H1 (cell line): ENCODE measurements around the gene ZNF148. TPM values are rescaled to one million over a fixed set of nuclear protein-coding genes. Genes with fewer than 3 reads are reported as not detected.

Experiments
- CTCF ChIA-PET: fragments of 300-600 bp; sonication (Branson Sonifier 250); formaldehyde crosslinking; loops from one replicate; lab custom pipeline; 2021; ENCODE audit not compliant: partially characterized antibody; lab: Charles Lee
- POLR2A ChIA-PET: fragments of 300-600 bp; sonication (Branson Sonifier 250); formaldehyde crosslinking; loops from one replicate; lab custom pipeline; 2021; ENCODE audit warnings: inconsistent platforms; ENCODE audit not compliant: partially characterized antibody; lab: Charles Lee
- DNase-seq, 2 experiments: peaks; one replicate each; pipeline versions ENCODE4 v3.0.0 to v3.0.0-alpha.2; 2010 to 2022; ENCODE audit warnings: low spot score in 2 of 2, low read depth in 1 of 2, mixed read lengths in 1 of 2
- FAIRE-seq: peaks from 2 replicates; lab custom pipeline; 2011; peaks lifted over from hg19 to GRCh38; lab: Jason Lieb, UNC
- H2AFZ ChIP-seq: 2 replicates; pipeline ENCODE4 v1.8.1; 2012; ENCODE audit warnings: low read length, inconsistent platforms
- H2AK5ac ChIP-seq: 2 replicates; pipeline ENCODE4 v1.6.1; 2013; ENCODE audit warnings: low read depth, low read length
- H2BK120ac ChIP-seq: replicated peaks from 2 replicates; pipeline ENCODE3; 2013; ENCODE audit warnings: low read depth, low read length, inconsistent platforms
- H2BK12ac ChIP-seq: 2 replicates; pipeline ENCODE4 v1.6.1; 2013; ENCODE audit warnings: low read depth, low read length
- H2BK15ac ChIP-seq: 2 replicates; pipeline ENCODE4 v1.6.1; 2013; ENCODE audit warnings: low read length
- H2BK20ac ChIP-seq: 2 replicates; pipeline ENCODE4 v1.6.1; 2013; ENCODE audit warnings: low read length
- H2BK5ac ChIP-seq: 2 replicates; pipeline ENCODE4 v1.6.1; 2013; ENCODE audit warnings: low read depth, low read length
- H3K14ac ChIP-seq: 2 replicates; pipeline ENCODE4 v1.6.1; 2013; ENCODE audit warnings: inconsistent platforms; ENCODE audit not compliant: insufficient read length
- H3K18ac ChIP-seq: 2 replicates; pipeline ENCODE4 v1.6.1; 2013; ENCODE audit warnings: low read length; ENCODE audit errors: extremely low read depth
- H3K23ac ChIP-seq: 2 replicates; pipeline ENCODE4 v1.6.1; 2013; ENCODE audit warnings: inconsistent platforms; ENCODE audit not compliant: insufficient read length
- H3K23me2 ChIP-seq: 2 replicates; pipeline ENCODE4 v1.6.1; 2013; ENCODE audit warnings: low read depth, low read length
- H3K27ac ChIP-seq: 2 replicates; pipeline ENCODE4 v1.6.1; 2011; ENCODE audit warnings: low read depth, low read length, inconsistent platforms
- H3K27me3 ChIP-seq, 4 experiments: replicated peaks in 1 of 4; 1 replicate in 1 of 4; 2 replicates in 3 of 4; pipeline versions ENCODE4 v1.6.1 to v1.8.1; 2011 to 2013; ENCODE audit warnings: low read length in 3 of 4, mild to moderate bottlenecking in 3 of 4, inconsistent platforms in 2 of 4, mixed read lengths in 2 of 4, moderate library complexity in 1 of 4; ENCODE audit not compliant: control insufficient read depth in 3 of 4, insufficient read depth in 3 of 4; ENCODE audit errors: extremely low read depth in 1 of 4
- H3K36me3 ChIP-seq, 4 experiments: 2 replicates each; pipeline versions ENCODE4 v1.6.1 to v1.8.1; 2011 to 2013; ENCODE audit warnings: mild to moderate bottlenecking in 4 of 4, low read length in 3 of 4, moderate library complexity in 2 of 4, control low read depth in 1 of 4, inconsistent platforms in 1 of 4; ENCODE audit not compliant: insufficient read depth in 4 of 4, control insufficient read depth in 2 of 4
- H3K4ac ChIP-seq: replicated peaks from 2 replicates; pipeline ENCODE3; 2013; ENCODE audit warnings: low read length, low read depth, mixed read lengths, inconsistent platforms; ENCODE audit not compliant: insufficient read length
- H3K4me1 ChIP-seq, 4 experiments: replicated peaks in 1 of 4; 1 replicate in 1 of 4; 2 replicates in 3 of 4; pipeline versions ENCODE4 v1.6.1 to v1.8.1; 2011 to 2013; ENCODE audit warnings: low read length in 3 of 4, inconsistent platforms in 2 of 4, mixed read lengths in 1 of 4; ENCODE audit not compliant: insufficient read depth in 4 of 4, control insufficient read depth in 3 of 4
- H3K4me2 ChIP-seq, 2 experiments: 2 replicates each; pipeline versions ENCODE4 v1.6.1 to v1.8.1; 2011 to 2013; ENCODE audit warnings: low read depth in 2 of 2, low read length in 2 of 2, control low read depth in 1 of 2, inconsistent platforms in 1 of 2, mild to moderate bottlenecking in 1 of 2; ENCODE audit not compliant: insufficient read depth in 1 of 2
- H3K4me3 ChIP-seq, 4 experiments: fragments of 200-600, 300-600 bp in 1 of 4; sonication (generic), shearing (Covaris generic), sonication (Bioruptor Twin) in 1 of 4; 2 replicates each; pipeline versions ENCODE4 v1.5.1 to v1.8.1; 2011 to 2016; ENCODE audit warnings: low read length in 4 of 4, low read depth in 3 of 4, control low read depth in 2 of 4, inconsistent platforms in 2 of 4, mild to moderate bottlenecking in 2 of 4, mixed read lengths in 1 of 4, moderate library complexity in 1 of 4; ENCODE audit not compliant: insufficient read depth in 2 of 4; ENCODE audit errors: extremely low read depth in 1 of 4
- H3K56ac ChIP-seq: replicated peaks from 2 replicates; pipeline ENCODE3; 2013; ENCODE audit warnings: low read depth, mild to moderate bottlenecking, mixed read lengths, low read length, inconsistent platforms; ENCODE audit not compliant: insufficient read length
- H3K79me1 ChIP-seq: 2 replicates; pipeline ENCODE4 v1.6.1; 2013; ENCODE audit warnings: low read depth, low read length, control low read depth
- H3K79me2 ChIP-seq, 2 experiments: 2 replicates each; pipeline versions ENCODE4 v1.6.1 to v1.8.1; 2012 to 2013; ENCODE audit warnings: low read length in 2 of 2, mild to moderate bottlenecking in 2 of 2, inconsistent platforms in 1 of 2; ENCODE audit not compliant: insufficient read depth in 2 of 2, control insufficient read depth in 1 of 2
- H3K9ac ChIP-seq, 4 experiments: replicated peaks in 1 of 4; 1 replicate in 1 of 4; 2 replicates in 3 of 4; pipeline versions ENCODE4 v1.6.1 to v1.8.1; 2011 to 2013; ENCODE audit warnings: low read depth in 3 of 4, low read length in 3 of 4, control low read depth in 2 of 4, mild to moderate bottlenecking in 2 of 4, moderate library complexity in 2 of 4, inconsistent platforms in 1 of 4; ENCODE audit errors: extremely low read depth in 1 of 4
- H3K9me3 ChIP-seq, 2 experiments: 2 replicates each; pipeline versions ENCODE4 v1.6.1 to v1.8.1; 2012 to 2013; ENCODE audit warnings: mild to moderate bottlenecking in 2 of 2, moderate library complexity in 2 of 2, control low read depth in 1 of 2, inconsistent platforms in 1 of 2, low read depth in 1 of 2, low read length in 1 of 2, mixed read lengths in 1 of 2; ENCODE audit not compliant: insufficient read depth in 2 of 2
- H4K20me1 ChIP-seq, 2 experiments: replicated peaks in 1 of 2; 2 replicates each; pipeline versions ENCODE3 to v1.8.1; 2011 to 2013; ENCODE audit warnings: inconsistent platforms in 2 of 2, low read length in 2 of 2, mild to moderate bottlenecking in 1 of 2; ENCODE audit not compliant: insufficient read depth in 2 of 2, control insufficient read depth in 1 of 2
- H4K5ac ChIP-seq: 2 replicates; pipeline ENCODE4 v1.6.1; 2013; ENCODE audit warnings: low read length, low read depth, mixed read lengths, inconsistent platforms; ENCODE audit not compliant: insufficient read length
- H4K8ac ChIP-seq: 2 replicates; pipeline ENCODE4 v1.8.0; 2013; ENCODE audit warnings: mild to moderate bottlenecking, moderate library complexity, low read length, inconsistent platforms; ENCODE audit not compliant: insufficient read depth; ENCODE audit errors: extremely low read depth
- H4K91ac ChIP-seq: replicated peaks from 2 replicates; pipeline ENCODE3; 2013; ENCODE audit warnings: low read length, mixed read lengths, inconsistent platforms; ENCODE audit not compliant: insufficient read length
- BRCA1 ChIP-seq: IDR thresholded peaks from 2 replicates; pipeline ENCODE4 v1.6.1; 2012; ENCODE audit warnings: low read depth, low read length, improper control_type of control experiment
- CHD1 ChIP-seq: IDR thresholded peaks from 2 replicates; pipeline ENCODE4 v1.6.1; 2012; ENCODE audit warnings: low read depth, low read length, improper control_type of control experiment
- EGR1 ChIP-seq: IDR thresholded peaks from 2 replicates; pipeline ENCODE4 v1.6.1; 2011; ENCODE audit warnings: low read depth, low read length, borderline replicate concordance
- EZH2 ChIP-seq: fragments of 200-600 bp; sonication (generic); IDR thresholded peaks from 2 replicates; pipeline ENCODE4 v1.7.1; 2012; ENCODE audit warnings: low read depth, mild to moderate bottlenecking, moderate library complexity, low read length, inconsistent platforms; ENCODE audit not compliant: severe bottlenecking
- HDAC2 ChIP-seq, 2 experiments: fragments of 300-600 bp in 1 of 2; sonication (generic) in 1 of 2; IDR thresholded peaks; 2 replicates each; pipeline ENCODE4 v1.6.1; 2011 to 2012; ENCODE audit warnings: low read depth in 2 of 2, low read length in 2 of 2, mild to moderate bottlenecking in 2 of 2, moderate library complexity in 2 of 2, borderline replicate concordance in 1 of 2, inconsistent platforms in 1 of 2
- HDAC6 ChIP-seq: IDR thresholded peaks from one replicate; pipeline ENCODE4 v1.7.1; 2012; ENCODE audit warnings: low read depth, mild to moderate bottlenecking, inconsistent platforms, low read length, moderate library complexity
- JUND ChIP-seq: IDR thresholded peaks from 2 replicates; pipeline ENCODE4 v1.6.1; 2011; ENCODE audit warnings: mild to moderate bottlenecking, improper control_type of control experiment, low read length
- KDM4A ChIP-seq: IDR thresholded peaks from one replicate; pipeline ENCODE4 v1.7.1; 2012; ENCODE audit warnings: low read depth, mild to moderate bottlenecking, moderate library complexity, low read length, inconsistent platforms; ENCODE audit not compliant: severe bottlenecking
- KDM5A ChIP-seq: fragments of 200-600 bp; IDR thresholded peaks from 2 replicates; pipeline ENCODE4 v1.7.1; 2012; ENCODE audit warnings: mild to moderate bottlenecking, low read length, inconsistent platforms, mixed read lengths
- NANOG ChIP-seq: IDR thresholded peaks from 2 replicates; pipeline ENCODE4 v1.6.1; 2011; ENCODE audit warnings: low read length, low read depth, mild to moderate bottlenecking, inconsistent platforms; ENCODE audit not compliant: insufficient read depth, poor library complexity, severe bottlenecking
- NRF1 ChIP-seq: IDR thresholded peaks from 2 replicates; pipeline ENCODE4 v1.6.1; 2011; ENCODE audit warnings: mild to moderate bottlenecking, low read depth, low read length, improper control_type of control experiment
- RBBP5 ChIP-seq: IDR thresholded peaks from 2 replicates; pipeline ENCODE4 v1.7.1; 2012; ENCODE audit warnings: low read depth, mild to moderate bottlenecking, inconsistent platforms, low read length, moderate library complexity, borderline replicate concordance
- SIN3A ChIP-seq, 2 experiments: IDR thresholded peaks in 1 of 2; conservative IDR thresholded peaks in 1 of 2; 2 replicates each; pipeline ENCODE4 v1.6.1; 2011 to 2012; ENCODE audit warnings: low read length in 2 of 2, improper control_type of control experiment in 1 of 2, low read depth in 1 of 2, mild to moderate bottlenecking in 1 of 2
- WGBS, 2 experiments: shearing (Covaris generic) in 1 of 2; methylation state at CpG; one replicate each; pipeline versions ENCODE4 v1.1.6 to v1.1.7; 2013 to 2015; ENCODE audit warnings: low lambda C conversion rate in 2 of 2, mixed read lengths in 2 of 2, inconsistent platforms in 1 of 2, low coverage in 1 of 2, missing lambda C conversion rate in 1 of 2; ENCODE audit not compliant: insufficient replicate concordance in 2 of 2, insufficient coverage in 1 of 2, insufficient read length in 1 of 2; ENCODE audit errors: extremely low coverage in 1 of 2, missing lambda C conversion rate in 1 of 2; 5-methylcytosine and 5-hydroxymethylcytosine counted together
- polyA plus RNA-seq, 7 experiments: library from polyadenylated mRNA; depleted of rRNA in 3 of 7; stranded (reverse) in 5 of 7; unstranded in 2 of 7; fragments of >200 nt in 5 of 7; fragments of 200-250 nt in 2 of 7; gene quantifications; 1 replicate in 5 of 7; 2 replicates in 1 of 7; 4 replicates in 1 of 7; pipeline versions ENCODE4 v1.2.1 to v1.2.3, GENCODE V29; 2011 to 2013; ENCODE audit warnings: missing spikeins in 2 of 7, mixed read lengths in 2 of 7
- total RNA-seq: library from RNA; stranded (reverse); fragmentation: NEBNext Ultra II Directional; extraction: Animal tissue kit (Norgen Biotek cat#: 25700); gene quantifications from 2 replicates; pipeline ENCODE4 v1.2.1, GENCODE V29; 2021

ZNF148 gene
- total and polyA plus RNA-seq, 2 of the 8 experiments (the other 6 are each of a cell fraction or from before 2014, with no cell fraction given), result 3.7 to 22.6 TPM

- H2BK120ac ChIP-seq, result no peak overlapping the region
- H2BK20ac ChIP-seq, result no peak overlapping the region
- no peak overlapping the region for H3K4me3 ChIP-seq
- no peaks in the 10 kb centered on the region for H3K79me1 ChIP-seq
- WGBS, 2 experiments, result 88% methylated on average over 1 of the region's 1 CpG; no CpG with 5 or more reads in 1 of the 2 experiments
- no peak for FAIRE-seq
- no peak overlapping the region for H4K91ac ChIP-seq
- H3K9me3 ChIP-seq, result no peaks in the 10 kb centered on the region
- H3K27me3 ChIP-seq, result no peaks in the 10 kb centered on the region
- H2AK5ac ChIP-seq, result no peak overlapping the region
- H3K36me3 ChIP-seq, result no peaks in the 10 kb centered on the region
- H3K27ac ChIP-seq, result no peak overlapping the region
- no peak overlapping the region for H4K8ac ChIP-seq
- H4K5ac ChIP-seq, result no peak overlapping the region
- H3K9ac ChIP-seq, result no peak overlapping the region
- no peak overlapping the region for H3K4ac ChIP-seq
- H3K56ac ChIP-seq, result no peak overlapping the region
- H4K20me1 ChIP-seq, result no peaks in the 10 kb centered on the region
- H2AFZ ChIP-seq, result no peak overlapping the region
- no peaks in the 10 kb centered on the region for H3K79me2 ChIP-seq
- no peaks in the 10 kb centered on the region for H3K4me1 ChIP-seq
- H3K23ac ChIP-seq, result no peak overlapping the region
- H3K14ac ChIP-seq, result no peak overlapping the region
- ChIA-PET POLR2A (no interaction called here), CTCF (interaction anchor here (0.8 to 1.6 kb wide), 2 partner anchors 10 to 191 kb away, joined by 3 to 6 read pairs; no protein-coding TSS in a partner anchor)
- DNase-seq, result no peak
- H2BK15ac ChIP-seq, result no peak overlapping the region
- H3K4me2 ChIP-seq, result no peak overlapping the region
- no peak overlapping the region for H2BK5ac ChIP-seq
- H2BK12ac ChIP-seq, result no peak overlapping the region
- H3K18ac ChIP-seq, result no peak overlapping the region
- no peak for TF ChIP-seq KDM4A
- no peak for TF ChIP-seq HDAC2 (IDR thresholded peaks at IDR 0.05; ENCODE audit: borderline replicate concordance in 1 of 2, low read depth in 2 of 2, low read length in 2 of 2)
- no peak for TF ChIP-seq CHD1
- TF ChIP-seq RBBP5, result no peak
- no peak for TF ChIP-seq NRF1
- no peak for TF ChIP-seq NANOG
- no peak for TF ChIP-seq KDM5A
- no peak for TF ChIP-seq SIN3A (conservative IDR thresholded peaks at IDR 0.05 in 1 of 2, IDR thresholded peaks at IDR 0.05 in 1 of 2; ENCODE audit: low read depth in 1 of 2, low read length in 2 of 2)
- TF ChIP-seq JUND, result no peak
- no peak for TF ChIP-seq EGR1
- no peak for TF ChIP-seq HDAC6
- no peak for TF ChIP-seq EZH2
- no peak for TF ChIP-seq BRCA1
- TF ChIP-seq, all 59 proteins: peak for 0
- no peaks in the 10 kb centered on the region for H3K23me2 ChIP-seq
Measured at GRCh38 chr3:125246237-125246636, 128.9 kb downstream of the ZNF148 start.
